ENCODE results near the gene PEAR1. TPM values are rescaled to one million over a fixed set of nuclear protein-coding genes. Genes with fewer than 3 reads are reported as not detected.

Gene PEAR1
- polyA plus RNA-seq, 3 donors: not detected

DNA sequence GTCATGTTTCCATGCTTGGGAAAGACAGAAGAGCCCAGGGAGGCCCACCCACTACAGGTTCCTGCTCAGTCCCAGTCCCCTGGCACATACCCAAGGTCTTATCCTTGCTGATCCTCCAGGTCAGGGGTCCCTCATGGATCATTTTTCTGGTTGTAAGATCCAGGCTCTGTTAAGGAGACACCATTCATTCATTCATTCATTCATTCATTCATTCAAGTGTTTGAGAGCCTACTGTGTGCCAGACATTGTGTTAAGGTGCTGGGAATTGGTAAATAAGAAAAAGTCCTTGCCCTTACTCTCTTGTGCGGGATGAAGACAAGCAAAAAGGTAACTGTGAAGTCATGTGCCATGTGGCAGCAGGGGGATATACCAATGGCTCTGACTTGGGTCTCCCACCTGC, 50.8 kb downstream of the PEAR1 start:
- H3K9ac ChIP-seq (ENCODE audit: insufficient read depth, low read length, poor library complexity, severe bottlenecking): no peak overlapping the region
- H3K4me1 ChIP-seq (ENCODE audit: control insufficient read depth in 1 of 2, insufficient read depth in 2 of 2, low read length in 2 of 2): no peaks in the 10 kb centered on the region
- H3K36me3 ChIP-seq (replicated peaks in 1 of 2; ENCODE audit: control insufficient read depth in 1 of 2, insufficient read depth in 2 of 2, low read length in 2 of 2): peaks cover 100% of the 10 kb centered on the region in 2 donors
- H3K27ac ChIP-seq (ENCODE audit: low read depth in 1 of 2, low read length in 2 of 2): no peak overlapping the region
- no peak overlapping the region for H3K4me2 ChIP-seq (replicated peaks; ENCODE audit: extremely low read depth, low read length, poor library complexity, severe bottlenecking)
- no peaks in the 10 kb centered on the region for H3K79me2 ChIP-seq (ENCODE audit: insufficient read depth, low read length)
- WGBS (ENCODE audit: insufficient coverage): 100% methylated on average over 1 of the region's 1 CpG
- H3K9me3 ChIP-seq (replicated peaks in 1 of 2; ENCODE audit: control insufficient read depth in 1 of 2, insufficient read depth in 1 of 2, low read length in 2 of 2): no peaks in the 10 kb centered on the region
- Mint-ChIP-seq H3K4me3 (no peak overlapping the region), H3K36me3 (peaks cover 98 to 100% of the 10 kb centered on the region in 2 donors), H3K27me3 (ENCODE audit: low read depth in 3 of 3) (peaks cover 0 to under 1% (median 0%) of the 10 kb centered on the region in 3 donors), H3K4me1 (no peaks in the 10 kb centered on the region), H3K9me3 (no peaks in the 10 kb centered on the region), H3K27ac (peak overlapping the region in 1 of 7 donors; percentile 6)
- peaks cover 30% of the 10 kb centered on the region for H4K20me1 ChIP-seq (ENCODE audit: insufficient read depth, low read length)
- no peak overlapping the region for H3K4me3 ChIP-seq (replicated peaks in 1 of 3; ENCODE audit: low read depth in 2 of 3, low read length in 3 of 3)
- no peaks in the 10 kb centered on the region for H3K27me3 ChIP-seq (ENCODE audit: control insufficient read depth in 2 of 2, insufficient read depth in 2 of 2, low read length in 2 of 2)
- intact Hi-C loops (cut with micrococcal nuclease): no loop called here
- no peak for DNase-seq
- no peak overlapping the region for H2AFZ ChIP-seq (ENCODE audit: insufficient read depth, low read depth, low read length, poor library complexity, severe bottlenecking)
- TF ChIP-seq CTCF (IDR thresholded peaks at IDR 0.05): no peak

DNA sequence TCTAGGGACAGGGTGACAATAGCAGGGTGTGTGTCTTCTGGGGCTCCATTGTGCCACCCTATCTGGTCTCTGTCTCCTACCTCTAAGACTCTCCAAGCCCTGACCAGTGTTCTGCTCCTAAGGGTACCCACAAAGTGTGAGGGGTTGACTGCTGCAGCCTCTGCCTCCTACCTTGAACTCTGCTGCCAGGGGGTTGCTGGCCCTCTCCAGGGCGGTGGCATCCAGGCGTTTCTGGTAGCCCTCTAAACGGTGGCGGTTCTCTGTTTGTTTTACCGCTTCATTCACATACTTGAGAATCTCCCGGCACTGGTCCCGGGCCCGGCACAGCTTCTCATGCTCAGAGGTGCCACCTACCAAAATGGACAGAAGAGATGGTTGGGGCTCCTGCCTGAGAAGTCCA, 51.3 kb downstream of the PEAR1 start:
- no peak overlapping the region for H3K4me3 Mint-ChIP-seq
- no peaks in the 10 kb centered on the region for H3K9me3 Mint-ChIP-seq
- TF ChIP-seq CTCF (IDR thresholded peaks at IDR 0.05): no peak
- no peaks in the 10 kb centered on the region for H3K4me1 ChIP-seq (ENCODE audit: control insufficient read depth in 1 of 2, insufficient read depth in 2 of 2, low read length in 2 of 2)
- 100% methylated on average over 8 of the region's 8 CpGs for WGBS (ENCODE audit: insufficient coverage)
- H3K79me2 ChIP-seq (ENCODE audit: insufficient read depth, low read length): no peaks in the 10 kb centered on the region
- H2AFZ ChIP-seq (ENCODE audit: insufficient read depth, low read depth, low read length, poor library complexity, severe bottlenecking): no peak overlapping the region
- no peaks in the 10 kb centered on the region for H3K9me3 ChIP-seq (replicated peaks in 1 of 2; ENCODE audit: control insufficient read depth in 1 of 2, insufficient read depth in 1 of 2, low read length in 2 of 2)
- H3K9ac ChIP-seq (ENCODE audit: insufficient read depth, low read length, poor library complexity, severe bottlenecking): no peak overlapping the region
- H3K4me2 ChIP-seq (replicated peaks; ENCODE audit: extremely low read depth, low read length, poor library complexity, severe bottlenecking): no peak overlapping the region
- H3K27me3 Mint-ChIP-seq (ENCODE audit: low read depth in 3 of 3): no peaks in the 10 kb centered on the region
- no peaks in the 10 kb centered on the region for H3K4me1 Mint-ChIP-seq
- H4K20me1 ChIP-seq (ENCODE audit: insufficient read depth, low read length): peaks cover 30% of the 10 kb centered on the region
- no peak overlapping the region for H3K4me3 ChIP-seq (replicated peaks in 1 of 3; ENCODE audit: low read depth in 2 of 3, low read length in 3 of 3)
- no peak for DNase-seq
- intact Hi-C loops (cut with micrococcal nuclease): no loop called here
- H3K27ac ChIP-seq (ENCODE audit: low read depth in 1 of 2, low read length in 2 of 2): no peak overlapping the region
- peaks cover 100% of the 10 kb centered on the region in 2 donors for H3K36me3 ChIP-seq (replicated peaks in 1 of 2; ENCODE audit: control insufficient read depth in 1 of 2, insufficient read depth in 2 of 2, low read length in 2 of 2)
- H3K36me3 Mint-ChIP-seq: peaks cover 98 to 100% of the 10 kb centered on the region in 2 donors
- H3K27me3 ChIP-seq (ENCODE audit: control insufficient read depth in 2 of 2, insufficient read depth in 2 of 2, low read length in 2 of 2): no peaks in the 10 kb centered on the region
- H3K27ac Mint-ChIP-seq: no peak overlapping the region

Measured in CD14-positive monocyte (primary cell).